Measurements from ENCODE around the gene FAS.

The FAS gene

DNA sequence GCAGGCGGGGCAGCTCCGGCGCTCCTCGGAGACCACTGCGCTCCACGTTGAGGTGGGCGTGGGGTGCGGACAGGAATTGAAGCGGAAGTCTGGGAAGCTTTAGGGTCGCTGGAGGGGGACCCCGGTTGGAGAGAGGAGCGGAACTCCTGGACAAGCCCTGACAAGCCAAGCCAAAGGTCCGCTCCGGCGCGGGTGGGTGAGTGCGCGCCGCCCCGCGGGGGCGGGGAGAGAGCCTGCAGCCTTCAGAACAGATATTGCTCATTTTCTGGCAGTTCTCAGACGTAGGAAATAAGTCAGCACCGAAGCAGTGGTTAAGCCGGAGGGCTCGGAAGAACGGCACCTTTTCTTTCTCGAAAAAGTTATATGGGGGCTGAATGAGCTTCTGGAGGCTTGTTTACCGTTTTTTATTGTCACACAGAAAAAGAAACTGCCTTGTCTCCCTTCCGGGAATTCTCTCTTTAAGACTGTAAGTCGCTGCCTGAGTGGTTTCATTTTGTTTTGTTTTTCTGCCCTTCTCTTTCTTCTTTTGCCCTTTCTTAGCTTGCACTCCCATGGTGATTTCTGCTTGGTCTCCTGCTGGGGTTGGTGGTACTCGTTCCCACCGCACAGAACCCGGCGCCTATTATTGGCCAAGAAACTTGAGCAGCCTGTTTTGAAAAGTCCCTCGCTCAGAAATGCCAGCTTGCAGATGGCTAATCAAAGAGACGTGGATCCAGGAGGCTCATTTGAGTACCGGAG lies 732 bp downstream of the FAS start (continued):
- TF ChIP-seq, protein P1, sequence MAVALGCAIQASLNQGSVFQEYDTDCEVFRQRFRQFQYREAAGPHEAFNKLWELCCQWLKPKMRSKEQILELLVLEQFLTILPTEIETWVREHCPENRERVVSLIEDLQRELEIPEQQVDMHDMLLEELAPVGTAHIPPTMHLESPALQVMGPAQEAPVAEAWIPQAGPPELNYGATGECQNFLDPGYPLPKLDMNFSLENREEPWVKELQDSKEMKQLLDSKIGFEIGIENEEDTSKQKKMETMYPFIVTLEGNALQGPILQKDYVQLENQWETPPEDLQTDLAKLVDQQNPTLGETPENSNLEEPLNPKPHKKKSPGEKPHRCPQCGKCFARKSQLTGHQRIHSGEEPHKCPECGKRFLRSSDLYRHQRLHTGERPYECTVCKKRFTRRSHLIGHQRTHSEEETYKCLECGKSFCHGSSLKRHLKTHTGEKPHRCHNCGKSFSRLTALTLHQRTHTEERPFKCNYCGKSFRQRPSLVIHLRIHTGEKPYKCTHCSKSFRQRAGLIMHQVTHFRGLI (tag by site-specific recombination; IDR thresholded peaks at IDR 0.05): no peak
- TF ChIP-seq ZFP69B (tag by site-specific recombination; IDR thresholded peaks at IDR 0.05): no peak
- no peak for TF ChIP-seq ZNF239 (tag by site-specific recombination; IDR thresholded peaks at IDR 0.05)
- no peak for TF ChIP-seq ZNF776 (tag by site-specific recombination; IDR thresholded peaks at IDR 0.05; ENCODE audit: borderline replicate concordance)
- no peak for TF ChIP-seq ZNF549 (tag by site-specific recombination; IDR thresholded peaks at IDR 0.05)
- TF ChIP-seq ZNF19 (tag by site-specific recombination; IDR thresholded peaks at IDR 0.05; ENCODE audit: low read depth): no peak
- TF ChIP-seq ZNF133 (tag by site-specific recombination; IDR thresholded peaks at IDR 0.05): no peak
- TF ChIP-seq IKZF3 (tag by site-specific recombination; IDR thresholded peaks at IDR 0.05): peak; percentile 32; the same call in 1 of the 2 replicates
- 0 out of 2 replicates have a peak, but pooled peaks have one; percentile 9 for TF ChIP-seq SP7 (tag by site-specific recombination; IDR thresholded peaks at IDR 0.05)
- no peak for TF ChIP-seq SETDB1 (IDR thresholded peaks at IDR 0.05; ENCODE audit: insufficient read length, low read length)
- TF ChIP-seq ZIC2 (tag by site-specific recombination; IDR thresholded peaks at IDR 0.05): peak; percentile 57; the same call in 1 of the 2 replicates
- 0 out of 2 replicates have a peak, but pooled peaks have one; percentile 33 for TF ChIP-seq BCL11A (tag by site-specific recombination; IDR thresholded peaks at IDR 0.05; ENCODE audit: low read depth)
- TF ChIP-seq ZNF324 (tag by site-specific recombination; IDR thresholded peaks at IDR 0.05): no peak
- no peak for TF ChIP-seq ZNF623 (tag by site-specific recombination; IDR thresholded peaks at IDR 0.05)
- TF ChIP-seq BCL11B (tag by site-specific recombination; IDR thresholded peaks at IDR 0.05; ENCODE audit: low read depth): peak; percentile 31; the same call in 1 of the 2 replicates
- no peak for TF ChIP-seq YY2 (tag by site-specific recombination; IDR thresholded peaks at IDR 0.05)
- TF ChIP-seq ZNF16 (tag by site-specific recombination; IDR thresholded peaks at IDR 0.05; ENCODE audit: low read depth): no peak
- no peak for TF ChIP-seq ZBTB17 (tag by site-specific recombination; IDR thresholded peaks at IDR 0.05)
- TF ChIP-seq, protein P2, sequence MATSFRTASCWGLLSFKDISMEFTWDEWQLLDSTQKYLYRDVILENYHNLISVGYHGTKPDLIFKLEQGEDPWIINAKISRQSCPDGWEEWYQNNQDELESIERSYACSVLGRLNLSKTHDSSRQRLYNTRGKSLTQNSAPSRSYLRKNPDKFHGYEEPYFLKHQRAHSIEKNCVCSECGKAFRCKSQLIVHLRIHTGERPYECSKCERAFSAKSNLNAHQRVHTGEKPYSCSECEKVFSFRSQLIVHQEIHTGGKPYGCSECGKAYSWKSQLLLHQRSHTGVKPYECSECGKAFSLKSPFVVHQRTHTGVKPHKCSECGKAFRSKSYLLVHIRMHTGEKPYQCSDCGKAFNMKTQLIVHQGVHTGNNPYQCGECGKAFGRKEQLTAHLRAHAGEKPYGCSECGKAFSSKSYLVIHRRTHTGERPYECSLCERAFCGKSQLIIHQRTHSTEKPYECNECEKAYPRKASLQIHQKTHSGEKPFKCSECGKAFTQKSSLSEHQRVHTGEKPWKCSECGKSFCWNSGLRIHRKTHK (tag by site-specific recombination; IDR thresholded peaks at IDR 0.05): no peak
- TF ChIP-seq, protein P3, sequence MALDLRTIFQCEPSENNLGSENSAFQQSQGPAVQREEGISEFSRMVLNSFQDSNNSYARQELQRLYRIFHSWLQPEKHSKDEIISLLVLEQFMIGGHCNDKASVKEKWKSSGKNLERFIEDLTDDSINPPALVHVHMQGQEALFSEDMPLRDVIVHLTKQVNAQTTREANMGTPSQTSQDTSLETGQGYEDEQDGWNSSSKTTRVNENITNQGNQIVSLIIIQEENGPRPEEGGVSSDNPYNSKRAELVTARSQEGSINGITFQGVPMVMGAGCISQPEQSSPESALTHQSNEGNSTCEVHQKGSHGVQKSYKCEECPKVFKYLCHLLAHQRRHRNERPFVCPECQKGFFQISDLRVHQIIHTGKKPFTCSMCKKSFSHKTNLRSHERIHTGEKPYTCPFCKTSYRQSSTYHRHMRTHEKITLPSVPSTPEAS (tag by site-specific recombination; IDR thresholded peaks at IDR 0.05): no peak
- no peak for TF ChIP-seq ZNF707 (tag by site-specific recombination; IDR thresholded peaks at IDR 0.05)
- no peak for TF ChIP-seq ZNF112 (tag by site-specific recombination; IDR thresholded peaks at IDR 0.05)
- peak; percentile 61; the same call in 1 of the 2 replicates for TF ChIP-seq ZNF610 (tag by site-specific recombination; IDR thresholded peaks at IDR 0.05; ENCODE audit: borderline replicate concordance)
- TF ChIP-seq OSR2 (tag by site-specific recombination; IDR thresholded peaks at IDR 0.05): no peak
- TF ChIP-seq, protein P4, sequence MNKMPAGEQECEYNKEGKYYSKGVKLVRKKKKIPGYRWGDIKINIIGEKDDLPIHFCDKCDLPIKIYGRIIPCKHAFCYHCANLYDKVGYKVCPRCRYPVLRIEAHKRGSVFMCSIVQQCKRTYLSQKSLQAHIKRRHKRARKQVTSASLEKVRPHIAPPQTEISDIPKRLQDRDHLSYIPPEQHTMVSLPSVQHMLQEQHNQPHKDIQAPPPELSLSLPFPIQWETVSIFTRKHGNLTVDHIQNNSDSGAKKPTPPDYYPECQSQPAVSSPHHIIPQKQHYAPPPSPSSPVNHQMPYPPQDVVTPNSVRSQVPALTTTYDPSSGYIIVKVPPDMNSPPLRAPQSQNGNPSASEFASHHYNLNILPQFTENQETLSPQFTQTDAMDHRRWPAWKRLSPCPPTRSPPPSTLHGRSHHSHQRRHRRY (tag by site-specific recombination; IDR thresholded peaks at IDR 0.05): 0 out of 2 replicates have a peak, but pooled peaks have one; percentile 17
- no peak for TF ChIP-seq ZNF391 (tag by site-specific recombination; IDR thresholded peaks at IDR 0.05; ENCODE audit: borderline replicate concordance, low read depth)
- TF ChIP-seq TCF7L2 (IDR thresholded peaks at IDR 0.05; ENCODE audit: borderline replicate concordance, low read depth, low read length): no peak
- no peak for TF ChIP-seq ZNF654 (tag by site-specific recombination; IDR thresholded peaks at IDR 0.05; ENCODE audit: low read depth)
- TF ChIP-seq, protein P5, sequence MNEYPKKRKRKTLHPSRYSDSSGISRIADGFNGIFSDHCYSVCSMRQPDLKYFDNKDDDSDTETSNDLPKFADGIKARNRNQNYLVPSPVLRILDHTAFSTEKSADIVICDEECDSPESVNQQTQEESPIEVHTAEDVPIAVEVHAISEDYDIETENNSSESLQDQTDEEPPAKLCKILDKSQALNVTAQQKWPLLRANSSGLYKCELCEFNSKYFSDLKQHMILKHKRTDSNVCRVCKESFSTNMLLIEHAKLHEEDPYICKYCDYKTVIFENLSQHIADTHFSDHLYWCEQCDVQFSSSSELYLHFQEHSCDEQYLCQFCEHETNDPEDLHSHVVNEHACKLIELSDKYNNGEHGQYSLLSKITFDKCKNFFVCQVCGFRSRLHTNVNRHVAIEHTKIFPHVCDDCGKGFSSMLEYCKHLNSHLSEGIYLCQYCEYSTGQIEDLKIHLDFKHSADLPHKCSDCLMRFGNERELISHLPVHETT (tag by site-specific recombination; IDR thresholded peaks at IDR 0.05): no peak
- TF ChIP-seq, protein P6, sequence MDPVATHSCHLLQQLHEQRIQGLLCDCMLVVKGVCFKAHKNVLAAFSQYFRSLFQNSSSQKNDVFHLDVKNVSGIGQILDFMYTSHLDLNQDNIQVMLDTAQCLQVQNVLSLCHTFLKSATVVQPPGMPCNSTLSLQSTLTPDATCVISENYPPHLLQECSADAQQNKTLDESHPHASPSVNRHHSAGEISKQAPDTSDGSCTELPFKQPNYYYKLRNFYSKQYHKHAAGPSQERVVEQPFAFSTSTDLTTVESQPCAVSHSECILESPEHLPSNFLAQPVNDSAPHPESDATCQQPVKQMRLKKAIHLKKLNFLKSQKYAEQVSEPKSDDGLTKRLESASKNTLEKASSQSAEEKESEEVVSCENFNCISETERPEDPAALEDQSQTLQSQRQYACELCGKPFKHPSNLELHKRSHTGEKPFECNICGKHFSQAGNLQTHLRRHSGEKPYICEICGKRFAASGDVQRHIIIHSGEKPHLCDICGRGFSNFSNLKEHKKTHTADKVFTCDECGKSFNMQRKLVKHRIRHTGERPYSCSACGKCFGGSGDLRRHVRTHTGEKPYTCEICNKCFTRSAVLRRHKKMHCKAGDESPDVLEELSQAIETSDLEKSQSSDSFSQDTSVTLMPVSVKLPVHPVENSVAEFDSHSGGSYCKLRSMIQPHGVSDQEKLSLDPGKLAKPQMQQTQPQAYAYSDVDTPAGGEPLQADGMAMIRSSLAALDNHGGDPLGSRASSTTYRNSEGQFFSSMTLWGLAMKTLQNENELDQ (tag by site-specific recombination; IDR thresholded peaks at IDR 0.05; ENCODE audit: low read depth): no peak
- TF ChIP-seq ZNF423 (tag by site-specific recombination; IDR thresholded peaks at IDR 0.05): no peak
- TF ChIP-seq ZNF214 (tag by site-specific recombination; IDR thresholded peaks at IDR 0.05; ENCODE audit: borderline replicate concordance): no peak
